AG09309 (cell line): Measurements from ENCODE around the gene MRPS6.

ENCODE experiments used
- DNase-seq: peaks from one replicate; pipeline ENCODE4 v3.0.0-alpha.2; 2010; ENCODE audit warnings: low read depth
- H3K4me3 ChIP-seq: 2 replicates; pipeline ENCODE4 v1.5.1; 2011; ENCODE audit warnings: mild to moderate bottlenecking, low read depth, low read length, moderate library complexity; ENCODE audit not compliant: control insufficient read depth
- TF ChIP-seq, protein P1 (sequence below): IDR thresholded peaks from 2 replicates; pipeline ENCODE4 v1.5.1; 2011; ENCODE audit warnings: mild to moderate bottlenecking, low read depth, low read length, inconsistent platforms; ENCODE audit not compliant: insufficient read depth, control insufficient read depth; ENCODE audit errors: missing control alignments

MRPS6 gene

DNA sequence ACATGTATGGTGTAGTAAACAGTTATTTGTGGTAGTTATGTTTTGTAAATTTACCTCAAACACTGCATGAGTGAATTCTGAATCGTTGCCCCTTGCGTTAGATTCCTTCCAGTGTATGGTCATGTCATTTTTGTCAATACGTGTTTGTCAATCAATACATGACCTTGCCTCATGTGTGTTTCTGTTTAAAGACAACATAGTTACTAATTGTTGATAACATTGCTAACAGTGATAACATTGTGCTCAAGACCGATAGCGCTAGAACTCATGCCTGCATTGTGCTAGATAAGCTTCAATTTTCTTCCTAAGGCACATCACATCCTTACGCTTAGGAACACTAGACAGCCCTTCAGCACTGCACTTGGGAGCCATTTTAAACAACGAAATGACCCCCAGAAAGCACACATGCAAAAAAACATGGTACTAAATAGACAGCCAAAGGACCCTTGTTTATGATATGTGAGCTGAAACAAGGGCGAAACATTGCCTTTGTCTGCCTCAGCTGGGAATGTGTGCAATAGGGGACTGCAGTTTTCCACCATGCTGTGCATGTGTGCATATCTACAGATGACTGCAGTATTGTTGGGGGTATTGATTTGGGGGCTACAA is 37.3 kb downstream of the MRPS6 start:
- no peak overlapping the region for H3K4me3 ChIP-seq
- DNase-seq, result no peak
- TF ChIP-seq, protein P1, sequence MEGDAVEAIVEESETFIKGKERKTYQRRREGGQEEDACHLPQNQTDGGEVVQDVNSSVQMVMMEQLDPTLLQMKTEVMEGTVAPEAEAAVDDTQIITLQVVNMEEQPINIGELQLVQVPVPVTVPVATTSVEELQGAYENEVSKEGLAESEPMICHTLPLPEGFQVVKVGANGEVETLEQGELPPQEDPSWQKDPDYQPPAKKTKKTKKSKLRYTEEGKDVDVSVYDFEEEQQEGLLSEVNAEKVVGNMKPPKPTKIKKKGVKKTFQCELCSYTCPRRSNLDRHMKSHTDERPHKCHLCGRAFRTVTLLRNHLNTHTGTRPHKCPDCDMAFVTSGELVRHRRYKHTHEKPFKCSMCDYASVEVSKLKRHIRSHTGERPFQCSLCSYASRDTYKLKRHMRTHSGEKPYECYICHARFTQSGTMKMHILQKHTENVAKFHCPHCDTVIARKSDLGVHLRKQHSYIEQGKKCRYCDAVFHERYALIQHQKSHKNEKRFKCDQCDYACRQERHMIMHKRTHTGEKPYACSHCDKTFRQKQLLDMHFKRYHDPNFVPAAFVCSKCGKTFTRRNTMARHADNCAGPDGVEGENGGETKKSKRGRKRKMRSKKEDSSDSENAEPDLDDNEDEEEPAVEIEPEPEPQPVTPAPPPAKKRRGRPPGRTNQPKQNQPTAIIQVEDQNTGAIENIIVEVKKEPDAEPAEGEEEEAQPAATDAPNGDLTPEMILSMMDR, result no peak

DNA sequence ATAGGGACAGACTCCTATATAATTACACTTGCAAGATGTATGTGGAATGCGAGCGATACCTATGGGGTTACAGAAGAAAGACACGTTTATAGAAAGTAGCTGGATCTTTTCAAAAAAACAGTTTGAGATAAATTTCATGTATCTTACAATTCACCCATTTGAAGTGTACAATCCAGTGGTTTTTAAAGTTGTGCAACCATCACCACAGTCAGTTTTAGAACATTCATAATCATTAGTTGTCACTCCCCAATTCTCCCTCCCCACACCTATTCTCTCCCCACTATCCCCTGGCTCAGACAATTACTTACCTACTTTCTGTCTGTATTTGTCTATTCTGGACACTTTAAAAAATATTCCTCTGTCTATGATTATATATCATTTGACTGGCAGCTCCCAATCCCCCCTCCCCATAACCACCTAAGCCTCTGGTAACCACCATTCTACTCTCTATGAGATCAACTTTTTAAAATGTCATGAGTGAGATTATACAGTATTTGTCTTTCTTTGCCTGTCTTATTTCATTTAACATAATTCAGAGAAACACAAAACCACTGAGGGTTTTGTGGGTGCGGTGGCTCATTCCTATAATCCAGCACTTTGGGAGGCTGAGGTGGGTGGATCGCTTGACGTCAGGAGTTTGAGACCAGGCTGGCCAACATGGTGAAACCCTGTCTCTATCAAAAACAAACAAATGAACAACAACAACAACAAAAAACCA is 39.1 kb downstream of the MRPS6 start:
- no peak for DNase-seq
- H3K4me3 ChIP-seq, result no peak overlapping the region
- TF ChIP-seq, protein P1, result no peak

DNA sequence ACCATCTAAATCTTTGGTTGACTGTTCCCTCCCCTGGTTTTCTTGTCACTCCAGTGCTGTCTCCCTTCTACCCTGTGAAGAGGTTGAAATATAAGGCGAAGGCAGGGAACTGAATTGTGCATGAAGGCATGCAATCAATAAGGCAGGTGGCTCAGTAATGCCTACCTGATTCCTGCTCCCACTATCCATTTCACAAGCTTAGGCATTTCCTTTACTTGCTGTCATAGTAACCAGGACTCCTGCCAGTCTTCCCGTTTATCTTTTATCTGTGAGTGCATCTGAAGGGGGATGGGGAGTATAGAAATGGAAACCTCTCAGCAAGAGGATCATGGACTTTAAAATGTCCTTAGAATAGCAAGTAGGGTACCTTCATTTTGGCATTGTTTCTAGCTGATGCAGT is 40.5 kb downstream of the MRPS6 start:
- TF ChIP-seq, protein P1, result no peak

DNA sequence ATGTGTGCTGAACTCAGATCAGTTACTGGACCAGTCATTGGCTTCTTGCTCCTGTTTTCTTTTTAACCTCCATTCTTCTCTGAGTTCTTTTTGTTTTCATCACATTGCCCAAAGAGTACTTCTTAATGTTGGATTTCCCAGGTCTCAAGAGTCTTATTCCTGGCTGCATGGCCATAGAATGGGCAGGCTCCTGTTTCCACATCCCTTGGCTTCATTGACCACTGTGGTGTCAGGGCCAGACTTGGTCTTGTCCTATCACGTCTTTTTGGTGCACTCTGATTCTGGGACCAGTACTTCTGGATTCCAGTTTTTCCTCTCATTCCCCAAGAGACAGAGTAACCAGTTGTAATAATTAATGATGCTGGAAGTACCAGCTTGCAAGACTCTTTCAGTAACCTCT is 41.8 kb downstream of the MRPS6 start:
- no peak overlapping the region for H3K4me3 ChIP-seq
- no peak for DNase-seq
- TF ChIP-seq, protein P1, result no peak

More for the DNA sequence above, 40.5 kb downstream of the MRPS6 start:
- H3K4me3 ChIP-seq, result no peak overlapping the region
- no peak for DNase-seq

DNA sequence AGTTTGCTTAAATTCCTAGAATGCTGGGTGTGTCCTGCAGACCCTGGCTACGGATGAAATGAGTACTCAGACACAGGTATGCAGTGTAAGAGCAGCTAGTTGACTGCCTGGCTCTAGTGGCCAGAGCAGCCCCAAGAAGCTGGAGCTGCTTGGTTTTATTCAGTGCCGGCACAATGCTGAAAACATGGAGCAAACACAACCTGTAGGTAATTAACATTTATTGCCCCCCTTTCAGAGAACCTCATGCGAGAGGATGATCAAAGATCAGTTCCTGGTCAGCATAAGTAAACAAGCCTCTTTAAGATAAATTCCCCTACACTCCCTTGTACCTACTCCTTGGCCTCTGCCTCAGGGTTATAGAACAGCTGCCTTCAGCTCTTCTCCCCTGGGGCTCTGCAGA is 43.2 kb downstream of the MRPS6 start:
- TF ChIP-seq, protein P1, result no peak
- DNase-seq, result no peak
- no peak overlapping the region for H3K4me3 ChIP-seq

DNA sequence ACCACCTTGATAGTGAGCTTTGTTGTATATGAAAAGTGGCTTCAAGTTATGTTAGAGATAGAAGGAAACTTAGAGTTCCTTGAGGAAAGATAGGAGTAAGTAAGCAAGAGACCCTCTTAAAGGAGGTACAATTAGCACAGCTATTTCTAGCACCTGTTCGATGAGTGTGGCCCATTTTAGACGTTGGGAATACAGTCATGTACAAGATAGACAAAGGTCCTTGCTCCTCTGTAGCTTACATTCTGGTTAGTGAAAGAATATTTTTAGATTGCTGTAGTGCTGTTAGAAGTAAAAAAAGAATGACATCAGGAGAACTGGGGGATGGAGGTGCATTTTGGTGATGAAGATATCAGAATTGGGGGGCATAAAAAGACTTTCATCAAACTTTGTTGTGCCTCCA is 47.5 kb downstream of the MRPS6 start:
- no peak for DNase-seq
- no peak overlapping the region for H3K4me3 ChIP-seq
- TF ChIP-seq, protein P1, result no peak
